GM23338 (cell line): Measurements from ENCODE around the gene HEBP1. TPM values are rescaled to one million over a fixed set of nuclear protein-coding genes. Genes with fewer than 3 reads are reported as not detected.

Experiments used
- ATAC-seq: fragments of 200-7000 bp; cut with Tn5 transposase; 3 replicates; pipeline ENCODE4 v1.9.1; 2020
- DNase-seq: peaks from one replicate; pipeline ENCODE4 v3.0.0-alpha.2; 2015; ENCODE audit warnings: low spot score
- H2AFZ ChIP-seq: fragments of 200-600 bp; sonication (generic); 2 replicates; pipeline ENCODE4 v1.8.0; 2016; ENCODE audit warnings: antibody characterized with exemption, mild to moderate bottlenecking, moderate library complexity
- H3F3A ChIP-seq: fragments of 200-600 bp; sonication (generic); replicated peaks from 2 replicates; pipeline ENCODE4 v1.8.0; 2017; ENCODE audit warnings: antibody characterized with exemption, mixed run types, low read depth
- H3K27ac ChIP-seq: fragments of 200-600 bp; sonication (generic); 2 replicates; pipeline ENCODE4 v1.6.1; 2016; ENCODE audit warnings: low read depth
- H3K27me3 ChIP-seq: fragments of 200-600 bp; sonication (generic); 2 replicates; pipeline ENCODE4 v1.8.0; 2016; ENCODE audit warnings: mild to moderate bottlenecking, mixed run types, moderate library complexity; ENCODE audit not compliant: insufficient read depth
- H3K36me3 ChIP-seq: fragments of 200-600 bp; sonication (generic); 2 replicates; pipeline ENCODE4 v1.8.0; 2016; ENCODE audit warnings: mild to moderate bottlenecking; ENCODE audit not compliant: insufficient read depth
- H3K4me1 ChIP-seq: fragments of 200-600 bp; sonication (generic); 2 replicates; pipeline ENCODE4 v1.8.0; 2016; ENCODE audit warnings: mild to moderate bottlenecking, moderate library complexity; ENCODE audit not compliant: insufficient read depth
- H3K4me2 ChIP-seq: fragments of 200-600 bp; sonication (generic); 2 replicates; pipeline ENCODE4 v1.7.1; 2017; ENCODE audit warnings: mixed run types
- H3K4me3 ChIP-seq: fragments of 200-600 bp; sonication (generic); 2 replicates; pipeline ENCODE4 v1.6.1; 2016; ENCODE audit warnings: mixed run types
- H3K79me2 ChIP-seq: fragments of 200-600 bp; sonication (generic); replicated peaks from 2 replicates; pipeline ENCODE4 v1.8.0; 2017; ENCODE audit warnings: mild to moderate bottlenecking; ENCODE audit not compliant: insufficient read depth
- H3K9me2 ChIP-seq: fragments of 200-600 bp; sonication (generic); 2 replicates; pipeline ENCODE4 v1.8.0; 2017; ENCODE audit not compliant: insufficient read depth
- H4K20me1 ChIP-seq: fragments of 200-600 bp; sonication (generic); replicated peaks from 2 replicates; pipeline ENCODE4 v1.8.0; 2017; ENCODE audit warnings: mild to moderate bottlenecking; ENCODE audit not compliant: insufficient read depth
- H3K27ac Mint-ChIP-seq: 2 replicates; pipeline ENCODE4 v1.8.0; 2020; ENCODE audit warnings: inconsistent platforms, mild to moderate bottlenecking, moderate library complexity, mixed read lengths
- H3K27me3 Mint-ChIP-seq: 3 replicates; pipeline ENCODE4 v1.8.0; 2022; ENCODE audit warnings: low read depth, mild to moderate bottlenecking, moderate library complexity, mixed read lengths, inconsistent platforms; ENCODE audit not compliant: insufficient read depth, poor library complexity
- H3K36me3 Mint-ChIP-seq: 3 replicates; pipeline ENCODE4 v1.8.0; 2021; ENCODE audit warnings: low read depth, mild to moderate bottlenecking, inconsistent platforms, moderate library complexity, mixed read lengths
- H3K4me1 Mint-ChIP-seq: 3 replicates; pipeline ENCODE4 v1.8.0; 2020; ENCODE audit warnings: mild to moderate bottlenecking, inconsistent platforms, mixed read lengths
- H3K4me3 Mint-ChIP-seq: 3 replicates; pipeline ENCODE4 v1.8.0; 2021; ENCODE audit warnings: moderate library complexity, mild to moderate bottlenecking, inconsistent platforms, mixed read lengths
- H3K9me3 Mint-ChIP-seq: 3 replicates; pipeline ENCODE4 v1.8.0; 2020; ENCODE audit warnings: moderate library complexity, mild to moderate bottlenecking, inconsistent platforms, mixed read lengths
- EZH2 ChIP-seq: fragments of 200-600 bp; sonication (generic); IDR thresholded peaks from one replicate; pipeline ENCODE4 v1.8.0; 2017; ENCODE audit warnings: antibody characterized with exemption, mild to moderate bottlenecking, low read depth; ENCODE audit not compliant: unreplicated experiment
- POLR2AphosphoS5 ChIP-seq: IDR thresholded peaks from 2 replicates; pipeline ENCODE4 v1.6.1; 2016; ENCODE audit warnings: antibody characterized with exemption, low read depth
- polyA plus RNA-seq: library from polyadenylated mRNA; unstranded; fragments of >200 nt; fragmentation: Nextera tagmentation; extraction: Ambion mirVana; gene quantifications from 2 replicates; pipeline ENCODE4 v1.2.1, GENCODE V29; 2016
- total RNA-seq: library from RNA; depleted of rRNA; stranded (reverse); fragments of >200 nt; shearing (Covaris generic); gene quantifications from 2 replicates; pipeline ENCODE4 v1.2.3, GENCODE V29; 2014
- TF ChIP-seq, protein P1 (sequence below): fragments of 250-450 bp; sonication (Bioruptor Pico); IDR thresholded peaks from 2 replicates; pipeline ENCODE4 v1.5.0; 2020; ENCODE audit warnings: mild to moderate bottlenecking, moderate library complexity
- TF ChIP-seq, protein P2 (sequence below), 2 experiments: fragments of 200-600 bp in 1 of 2; sonication (generic) in 1 of 2; conservative IDR thresholded peaks; 2 replicates each; pipeline versions ENCODE4 v1.5.1 to v1.6.1; 2016 to 2017; ENCODE audit warnings: antibody characterized with exemption in 2 of 2, low read depth in 2 of 2, mild to moderate bottlenecking in 2 of 2, moderate library complexity in 1 of 2

The HEBP1 gene
- total and polyA plus RNA-seq, 2 experiments from 2014 or later = 25.2 to 45.1 TPM

DNA sequence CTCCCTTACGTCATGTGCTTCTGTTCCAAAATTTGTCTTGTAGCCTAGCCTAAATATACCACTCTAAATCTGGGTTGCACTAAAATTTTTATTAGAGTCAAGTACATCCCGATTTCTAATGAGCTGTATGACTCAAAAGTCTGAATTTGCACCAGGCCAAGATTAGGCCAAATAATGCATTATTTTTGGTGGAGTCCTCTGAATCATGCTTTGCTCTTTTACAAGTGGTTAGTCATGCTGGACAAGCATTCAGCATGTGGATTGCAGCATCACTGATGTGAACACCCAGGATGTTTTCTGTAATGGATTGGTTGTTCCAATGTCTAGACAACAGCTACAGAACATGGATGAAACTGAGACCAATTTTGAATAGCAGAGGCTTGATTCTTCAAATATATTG, 23.7 kb downstream of the HEBP1 start:
- H3K27me3 ChIP-seq = no peaks in the 10 kb centered on the region
- peaks cover 18% of the 10 kb centered on the region for H3K9me3 Mint-ChIP-seq
- TF ChIP-seq, protein P1, sequence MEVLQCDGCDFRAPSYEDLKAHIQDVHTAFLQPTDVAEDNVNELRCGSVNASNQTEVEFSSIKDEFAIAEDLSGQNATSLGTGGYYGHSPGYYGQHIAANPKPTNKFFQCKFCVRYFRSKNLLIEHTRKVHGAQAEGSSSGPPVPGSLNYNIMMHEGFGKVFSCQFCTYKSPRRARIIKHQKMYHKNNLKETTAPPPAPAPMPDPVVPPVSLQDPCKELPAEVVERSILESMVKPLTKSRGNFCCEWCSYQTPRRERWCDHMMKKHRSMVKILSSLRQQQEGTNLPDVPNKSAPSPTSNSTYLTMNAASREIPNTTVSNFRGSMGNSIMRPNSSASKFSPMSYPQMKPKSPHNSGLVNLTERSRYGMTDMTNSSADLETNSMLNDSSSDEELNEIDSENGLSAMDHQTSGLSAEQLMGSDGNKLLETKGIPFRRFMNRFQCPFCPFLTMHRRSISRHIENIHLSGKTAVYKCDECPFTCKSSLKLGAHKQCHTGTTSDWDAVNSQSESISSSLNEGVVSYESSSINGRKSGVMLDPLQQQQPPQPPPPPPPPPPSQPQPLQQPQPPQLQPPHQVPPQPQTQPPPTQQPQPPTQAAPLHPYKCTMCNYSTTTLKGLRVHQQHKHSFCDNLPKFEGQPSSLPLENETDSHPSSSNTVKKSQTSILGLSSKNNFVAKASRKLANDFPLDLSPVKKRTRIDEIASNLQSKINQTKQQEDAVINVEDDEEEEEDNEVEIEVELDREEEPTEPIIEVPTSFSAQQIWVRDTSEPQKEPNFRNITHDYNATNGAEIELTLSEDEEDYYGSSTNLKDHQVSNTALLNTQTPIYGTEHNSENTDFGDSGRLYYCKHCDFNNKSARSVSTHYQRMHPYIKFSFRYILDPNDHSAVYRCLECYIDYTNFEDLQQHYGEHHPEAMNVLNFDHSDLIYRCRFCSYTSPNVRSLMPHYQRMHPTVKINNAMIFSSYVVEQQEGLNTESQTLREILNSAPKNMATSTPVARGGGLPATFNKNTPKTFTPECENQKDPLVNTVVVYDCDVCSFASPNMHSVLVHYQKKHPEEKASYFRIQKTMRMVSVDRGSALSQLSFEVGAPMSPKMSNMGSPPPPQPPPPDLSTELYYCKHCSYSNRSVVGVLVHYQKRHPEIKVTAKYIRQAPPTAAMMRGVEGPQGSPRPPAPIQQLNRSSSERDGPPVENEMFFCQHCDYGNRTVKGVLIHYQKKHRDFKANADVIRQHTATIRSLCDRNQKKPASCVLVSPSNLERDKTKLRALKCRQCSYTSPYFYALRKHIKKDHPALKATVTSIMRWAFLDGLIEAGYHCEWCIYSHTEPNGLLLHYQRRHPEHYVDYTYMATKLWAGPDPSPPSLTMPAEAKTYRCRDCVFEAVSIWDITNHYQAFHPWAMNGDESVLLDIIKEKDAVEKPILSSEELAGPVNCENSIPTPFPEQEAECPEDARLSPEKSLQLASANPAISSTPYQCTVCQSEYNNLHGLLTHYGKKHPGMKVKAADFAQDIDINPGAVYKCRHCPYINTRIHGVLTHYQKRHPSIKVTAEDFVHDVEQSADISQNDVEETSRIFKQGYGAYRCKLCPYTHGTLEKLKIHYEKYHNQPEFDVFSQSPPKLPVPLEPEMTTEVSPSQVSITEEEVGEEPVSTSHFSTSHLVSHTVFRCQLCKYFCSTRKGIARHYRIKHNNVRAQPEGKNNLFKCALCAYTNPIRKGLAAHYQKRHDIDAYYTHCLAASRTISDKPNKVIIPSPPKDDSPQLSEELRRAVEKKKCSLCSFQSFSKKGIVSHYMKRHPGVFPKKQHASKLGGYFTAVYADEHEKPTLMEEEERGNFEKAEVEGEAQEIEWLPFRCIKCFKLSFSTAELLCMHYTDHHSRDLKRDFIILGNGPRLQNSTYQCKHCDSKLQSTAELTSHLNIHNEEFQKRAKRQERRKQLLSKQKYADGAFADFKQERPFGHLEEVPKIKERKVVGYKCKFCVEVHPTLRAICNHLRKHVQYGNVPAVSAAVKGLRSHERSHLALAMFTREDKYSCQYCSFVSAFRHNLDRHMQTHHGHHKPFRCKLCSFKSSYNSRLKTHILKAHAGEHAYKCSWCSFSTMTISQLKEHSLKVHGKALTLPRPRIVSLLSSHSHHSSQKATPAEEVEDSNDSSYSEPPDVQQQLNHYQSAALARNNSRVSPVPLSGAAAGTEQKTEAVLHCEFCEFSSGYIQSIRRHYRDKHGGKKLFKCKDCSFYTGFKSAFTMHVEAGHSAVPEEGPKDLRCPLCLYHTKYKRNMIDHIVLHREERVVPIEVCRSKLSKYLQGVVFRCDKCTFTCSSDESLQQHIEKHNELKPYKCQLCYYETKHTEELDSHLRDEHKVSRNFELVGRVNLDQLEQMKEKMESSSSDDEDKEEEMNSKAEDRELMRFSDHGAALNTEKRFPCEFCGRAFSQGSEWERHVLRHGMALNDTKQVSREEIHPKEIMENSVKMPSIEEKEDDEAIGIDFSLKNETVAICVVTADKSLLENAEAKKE (CRISPR knock-in tag) = no peak
- TF ChIP-seq EZH2 = no peak
- TF ChIP-seq, protein P2, sequence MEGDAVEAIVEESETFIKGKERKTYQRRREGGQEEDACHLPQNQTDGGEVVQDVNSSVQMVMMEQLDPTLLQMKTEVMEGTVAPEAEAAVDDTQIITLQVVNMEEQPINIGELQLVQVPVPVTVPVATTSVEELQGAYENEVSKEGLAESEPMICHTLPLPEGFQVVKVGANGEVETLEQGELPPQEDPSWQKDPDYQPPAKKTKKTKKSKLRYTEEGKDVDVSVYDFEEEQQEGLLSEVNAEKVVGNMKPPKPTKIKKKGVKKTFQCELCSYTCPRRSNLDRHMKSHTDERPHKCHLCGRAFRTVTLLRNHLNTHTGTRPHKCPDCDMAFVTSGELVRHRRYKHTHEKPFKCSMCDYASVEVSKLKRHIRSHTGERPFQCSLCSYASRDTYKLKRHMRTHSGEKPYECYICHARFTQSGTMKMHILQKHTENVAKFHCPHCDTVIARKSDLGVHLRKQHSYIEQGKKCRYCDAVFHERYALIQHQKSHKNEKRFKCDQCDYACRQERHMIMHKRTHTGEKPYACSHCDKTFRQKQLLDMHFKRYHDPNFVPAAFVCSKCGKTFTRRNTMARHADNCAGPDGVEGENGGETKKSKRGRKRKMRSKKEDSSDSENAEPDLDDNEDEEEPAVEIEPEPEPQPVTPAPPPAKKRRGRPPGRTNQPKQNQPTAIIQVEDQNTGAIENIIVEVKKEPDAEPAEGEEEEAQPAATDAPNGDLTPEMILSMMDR (conservative IDR thresholded peaks at IDR 0.05; ENCODE audit: low read depth in 2 of 2) = no peak
- no peak for TF ChIP-seq POLR2AphosphoS5
- H4K20me1 ChIP-seq = no peaks in the 10 kb centered on the region
- H3K36me3 ChIP-seq = peaks cover 13% of the 10 kb centered on the region
- H3K4me1 Mint-ChIP-seq = no peaks in the 10 kb centered on the region
- H3K4me1 ChIP-seq = no peaks in the 10 kb centered on the region
- no peaks in the 10 kb centered on the region for H3K79me2 ChIP-seq
- H3K4me2 ChIP-seq = no peak overlapping the region
- no peak overlapping the region for H2AFZ ChIP-seq
- no peak overlapping the region for H3K4me3 ChIP-seq
- H3K36me3 Mint-ChIP-seq = peaks cover 44% of the 10 kb centered on the region
- no peak for DNase-seq
- H3K27ac ChIP-seq = no peak overlapping the region
- no peak overlapping the region for H3K4me3 Mint-ChIP-seq
- no peak for ATAC-seq
- no peaks in the 10 kb centered on the region for H3K27me3 Mint-ChIP-seq
- H3K9me2 ChIP-seq = no peaks in the 10 kb centered on the region
- H3F3A ChIP-seq = no peaks in the 10 kb centered on the region
- H3K27ac Mint-ChIP-seq = no peak overlapping the region
